OCI-M1 (cell line): ENCODE measurements around the gene DLGAP1.
"Not testable (repeated sequence)": the region's sequence is repeated elsewhere in the genome, so short reads cannot be mapped to it uniquely, and the experiment has no call there.

ENCODE experiments used
- DNase-seq: peaks from one replicate; lab custom pipeline; 2025; lab: John Stamatoyannopoulos, UW

Gene DLGAP1

GRCh38 chr18:4287340-4287739 is 167.8 kb downstream of the DLGAP1 start:
- DNase-seq = not testable (repeated sequence)

- no peak for DNase-seq
Measured at GRCh38 chr18:4286256-4286655, 168.9 kb downstream of the DLGAP1 start.

GRCh38 chr18:4285525-4285924 is 169.6 kb downstream of the DLGAP1 start:
- no peak for DNase-seq

GRCh38 chr18:4284528-4284927 is 170.6 kb downstream of the DLGAP1 start:
- no peak for DNase-seq

- DNase-seq = no peak
Measured at GRCh38 chr18:4283746-4284291, 171.3 kb downstream of the DLGAP1 start.

- DNase-seq = no peak
Measured at GRCh38 chr18:4282954-4283353, 172.2 kb downstream of the DLGAP1 start.

- DNase-seq = no peak
Measured at GRCh38 chr18:4276953-4277585, 178.0 kb downstream of the DLGAP1 start.

- no peak for DNase-seq
Measured at GRCh38 chr18:4271952-4272351, 183.2 kb downstream of the DLGAP1 start.

- no peak for DNase-seq
Measured at GRCh38 chr18:4270988-4271387, 184.1 kb downstream of the DLGAP1 start.

- no peak for DNase-seq
Measured at GRCh38 chr18:4270016-4270415, 185.1 kb downstream of the DLGAP1 start.

- DNase-seq = no peak
Measured at GRCh38 chr18:4267641-4268040, 187.5 kb downstream of the DLGAP1 start.

- DNase-seq = no peak
Measured at GRCh38 chr18:4264347-4264791, 190.7 kb downstream of the DLGAP1 start.

- no peak for DNase-seq
Measured at GRCh38 chr18:4260107-4260506, 195.0 kb downstream of the DLGAP1 start.

- DNase-seq = no peak
Measured at GRCh38 chr18:4256766-4257417, 198.2 kb downstream of the DLGAP1 start.

- DNase-seq = no peak
Measured at GRCh38 chr18:4254840-4255239, 200.3 kb downstream of the DLGAP1 start.

GRCh38 chr18:4252829-4253228 is 202.3 kb downstream of the DLGAP1 start:
- no peak for DNase-seq

GRCh38 chr18:4251873-4252272 is 203.2 kb downstream of the DLGAP1 start:
- DNase-seq = no peak

- no peak for DNase-seq
Measured at GRCh38 chr18:4251206-4251605, 203.9 kb downstream of the DLGAP1 start.

- no peak for DNase-seq
Measured at GRCh38 chr18:4250141-4250540, 205.0 kb downstream of the DLGAP1 start.

- DNase-seq = no peak
Measured at GRCh38 chr18:4248686-4249085, 206.4 kb downstream of the DLGAP1 start.

- DNase-seq = no peak
Measured at GRCh38 chr18:4246374-4246773, 208.7 kb downstream of the DLGAP1 start.

- DNase-seq = no peak
Measured at GRCh38 chr18:4245456-4245855, 209.7 kb downstream of the DLGAP1 start.

GRCh38 chr18:4242431-4243161 is 212.5 kb downstream of the DLGAP1 start:
- DNase-seq = no peak
